WTC11 (cell line): ENCODE results near the gene TUBB2B. TPM values are rescaled to one million over a fixed set of nuclear protein-coding genes. Genes with fewer than 3 reads are reported as not detected.

Source experiments
- ATAC-seq: fragments of 200-7000 bp; cut with Tn5 transposase; 2 replicates; pipeline ENCODE4 v1.10.0; 2021; ENCODE audit warnings: mild to moderate bottlenecking, moderate library complexity
- CTCF ChIA-PET: fragments of 300-600 bp; sonication (Branson Sonifier 250); formaldehyde crosslinking; loops from one replicate; lab custom pipeline; 2021; ENCODE audit warnings: antibody characterized with exemption; lab: Charles Lee
- POLR2A ChIA-PET: fragments of 350-600 bp; sonication (Branson Sonifier 250); formaldehyde crosslinking; loops from one replicate; lab custom pipeline; 2021; ENCODE audit warnings: antibody characterized with exemption; lab: Charles Lee
- DNase-seq: peaks from one replicate; pipeline ENCODE4 v3.0.0; 2021; ENCODE audit warnings: low spot score
- H3K27ac Mint-ChIP-seq: 2 replicates; pipeline ENCODE4 v1.8.0; 2021; ENCODE audit warnings: mixed read lengths
- H3K27me3 Mint-ChIP-seq: 2 replicates; pipeline ENCODE4 v1.8.0; 2021; ENCODE audit warnings: low read depth, mild to moderate bottlenecking, moderate library complexity, mixed read lengths
- H3K36me3 Mint-ChIP-seq: 2 replicates; pipeline ENCODE4 v1.8.0; 2021; ENCODE audit warnings: mixed read lengths
- H3K4me1 Mint-ChIP-seq: 2 replicates; pipeline ENCODE4 v1.8.0; 2022; ENCODE audit warnings: mixed read lengths
- H3K4me3 Mint-ChIP-seq: 2 replicates; pipeline ENCODE4 v1.8.0; 2021; ENCODE audit warnings: mild to moderate bottlenecking, moderate library complexity, mixed read lengths
- H3K9me3 Mint-ChIP-seq: 2 replicates; pipeline ENCODE4 v1.8.0; 2021; ENCODE audit warnings: mixed read lengths
- ATF1 ChIP-seq: sonication (generic); formaldehyde crosslinking; IDR thresholded peaks from 2 replicates; pipeline ENCODE4 v1.8.1; 2023; ENCODE audit warnings: mild to moderate bottlenecking, moderate library complexity, missing genetic modification reagents
- CBFB ChIP-seq: sonication (generic); formaldehyde crosslinking; IDR thresholded peaks from 2 replicates; pipeline ENCODE4 v1.8.1; 2022; ENCODE audit warnings: mild to moderate bottlenecking, low read depth, missing genetic modification reagents
- CREM ChIP-seq: sonication (generic); formaldehyde crosslinking; IDR thresholded peaks from 2 replicates; pipeline ENCODE4 v1.8.1; 2022; ENCODE audit warnings: mild to moderate bottlenecking, missing genetic modification reagents, moderate library complexity
- FOXK1 ChIP-seq: sonication (generic); formaldehyde crosslinking; IDR thresholded peaks from 2 replicates; pipeline ENCODE4 v1.8.0; 2022; ENCODE audit warnings: mild to moderate bottlenecking, moderate library complexity, missing genetic modification reagents
- GRHL2 ChIP-seq: fragments of 250-450 bp; sonication (Bioruptor Pico); IDR thresholded peaks from 2 replicates; pipeline ENCODE4 v1.8.0; 2022; ENCODE audit warnings: mild to moderate bottlenecking, moderate library complexity; ENCODE audit not compliant: insufficient replicate concordance, severe bottlenecking
- MXD4 ChIP-seq: fragments of 250-450 bp; sonication (Bioruptor Pico); IDR thresholded peaks from 2 replicates; pipeline ENCODE4 v1.8.0; 2021; ENCODE audit warnings: mild to moderate bottlenecking, moderate library complexity, borderline replicate concordance
- RELA ChIP-seq: sonication (generic); formaldehyde crosslinking; IDR thresholded peaks from 2 replicates; pipeline ENCODE4 v1.8.1; 2022; ENCODE audit warnings: missing genetic modification reagents, mild to moderate bottlenecking, borderline replicate concordance
- TEAD4 ChIP-seq: sonication (generic); formaldehyde crosslinking; IDR thresholded peaks from 2 replicates; pipeline ENCODE4 v1.8.0; 2022; ENCODE audit warnings: mild to moderate bottlenecking, missing genetic modification reagents
- ZNF263 ChIP-seq: sonication (generic); formaldehyde crosslinking; IDR thresholded peaks from 2 replicates; pipeline ENCODE4 v1.8.1; 2022; ENCODE audit warnings: low read depth, mild to moderate bottlenecking, moderate library complexity, missing genetic modification reagents
- total RNA-seq: library from RNA; stranded (reverse); gene quantifications from 3 replicates; pipeline ENCODE4 v1.2.3, GENCODE V29; 2021
- TF ChIP-seq, protein P1 (sequence below): sonication (generic); formaldehyde crosslinking; IDR thresholded peaks from 2 replicates; pipeline ENCODE4 v1.8.0; 2022; ENCODE audit warnings: missing genetic modification reagents
- TF ChIP-seq, protein P2 (sequence below): fragments of 250-450 bp; sonication (Bioruptor Pico); IDR thresholded peaks from 2 replicates; pipeline ENCODE4 v1.8.0; 2021; ENCODE audit warnings: mild to moderate bottlenecking
- TF ChIP-seq, protein P3 (sequence below): fragments of 250-450 bp; sonication (Bioruptor Pico); conservative IDR thresholded peaks from 2 replicates; pipeline ENCODE4 v1.9.0; 2021; ENCODE audit warnings: mild to moderate bottlenecking
- TF ChIP-seq, protein P4 (sequence below): sonication (generic); formaldehyde crosslinking; IDR thresholded peaks from 2 replicates; pipeline ENCODE4 v1.8.1; 2023; ENCODE audit warnings: mild to moderate bottlenecking, missing genetic modification reagents, moderate library complexity
- TF ChIP-seq, protein P5 (sequence below): fragments of 250-450 bp; sonication (Bioruptor Pico); IDR thresholded peaks from 2 replicates; pipeline ENCODE4 v1.9.0; 2021; ENCODE audit warnings: mild to moderate bottlenecking
- TF ChIP-seq, protein P6 (sequence below): sonication (generic); formaldehyde crosslinking; IDR thresholded peaks from 2 replicates; pipeline ENCODE4 v1.8.1; 2022; ENCODE audit warnings: low read depth, mild to moderate bottlenecking, moderate library complexity, missing genetic modification reagents, borderline replicate concordance
- TF ChIP-seq, protein P7 (sequence below): sonication (generic); formaldehyde crosslinking; IDR thresholded peaks from 2 replicates; pipeline ENCODE4 v1.8.1; 2022; ENCODE audit warnings: mild to moderate bottlenecking, moderate library complexity, missing genetic modification reagents
- TF ChIP-seq, protein P8 (sequence below): sonication (generic); formaldehyde crosslinking; IDR thresholded peaks from 2 replicates; pipeline ENCODE4 v1.8.1; 2023; ENCODE audit warnings: mild to moderate bottlenecking, missing genetic modification reagents, borderline replicate concordance

Gene TUBB2B
- total RNA-seq, 1 experiment from 2014 or later, result 591 TPM

DNA sequence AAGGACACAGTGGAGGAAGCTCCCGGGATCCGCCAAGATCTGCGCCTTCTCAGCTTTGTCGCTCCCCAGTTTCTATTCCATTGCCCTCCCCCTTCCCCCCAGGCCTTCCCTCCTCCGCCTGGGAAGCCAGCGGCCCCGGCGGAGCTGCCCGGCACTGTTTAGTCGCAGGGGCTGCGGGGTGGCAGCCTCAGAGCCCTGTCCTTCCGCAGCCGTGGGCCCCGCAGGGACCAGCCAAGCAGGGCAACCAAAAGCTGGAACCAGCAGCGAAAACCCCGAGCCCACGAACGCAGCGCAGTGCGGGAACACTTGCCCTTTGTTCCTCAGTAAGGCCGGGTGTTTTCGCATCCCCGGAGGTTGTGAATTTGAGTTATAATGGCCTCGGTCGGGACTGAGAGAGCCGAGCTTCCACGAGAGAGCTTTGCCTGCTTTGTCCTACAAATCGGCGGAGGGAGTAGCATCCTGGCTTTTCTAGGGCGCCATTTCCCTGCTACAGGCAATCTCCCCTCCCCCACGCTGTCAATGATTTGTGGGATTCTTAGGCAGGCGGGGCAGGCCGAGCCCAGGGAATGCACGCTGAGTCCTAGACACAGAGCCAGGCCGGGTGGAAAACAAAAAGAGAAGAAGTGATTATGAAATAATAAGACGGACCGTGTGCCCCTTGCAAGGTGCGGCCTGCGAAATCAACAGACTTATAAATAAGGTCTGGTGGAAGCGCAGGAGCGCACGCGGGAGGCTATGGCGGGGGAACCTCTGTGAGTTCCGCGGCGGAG lies 4.0 kb upstream of the TUBB2B start:
- peaks cover 51% of the 10 kb centered on the region for H3K4me1 Mint-ChIP-seq
- DNase-seq (peak; percentile 70), ATAC-seq (peak; percentile 10)
- 0 out of 2 replicates have a peak, but pooled peaks cover 2% of the 10 kb centered on the region for H3K36me3 Mint-ChIP-seq
- peaks cover 23% of the 10 kb centered on the region for H3K27me3 Mint-ChIP-seq
- H3K9me3 Mint-ChIP-seq, result no peaks in the 10 kb centered on the region
- H3K27ac Mint-ChIP-seq, result peak overlapping the region; percentile 46
- H3K4me3 Mint-ChIP-seq, result peak overlapping the region; percentile 89
- POLR2A ChIA-PET, result interaction anchor here (0.6 to 3.1 kb wide), 3 partner anchors 22 to 73 kb away, joined by 3 to 24 read pairs (median 4); partner anchors contain the start of gene TUBB2A
- CTCF ChIA-PET, result interaction anchor here (0.8 to 5.2 kb wide), 8 partner anchors 9 to 74 kb away, joined by 3 to 65 read pairs (median 6); partner anchors contain the start of genes PSMG4 and TUBB2A
- TF ChIP-seq, protein P1, sequence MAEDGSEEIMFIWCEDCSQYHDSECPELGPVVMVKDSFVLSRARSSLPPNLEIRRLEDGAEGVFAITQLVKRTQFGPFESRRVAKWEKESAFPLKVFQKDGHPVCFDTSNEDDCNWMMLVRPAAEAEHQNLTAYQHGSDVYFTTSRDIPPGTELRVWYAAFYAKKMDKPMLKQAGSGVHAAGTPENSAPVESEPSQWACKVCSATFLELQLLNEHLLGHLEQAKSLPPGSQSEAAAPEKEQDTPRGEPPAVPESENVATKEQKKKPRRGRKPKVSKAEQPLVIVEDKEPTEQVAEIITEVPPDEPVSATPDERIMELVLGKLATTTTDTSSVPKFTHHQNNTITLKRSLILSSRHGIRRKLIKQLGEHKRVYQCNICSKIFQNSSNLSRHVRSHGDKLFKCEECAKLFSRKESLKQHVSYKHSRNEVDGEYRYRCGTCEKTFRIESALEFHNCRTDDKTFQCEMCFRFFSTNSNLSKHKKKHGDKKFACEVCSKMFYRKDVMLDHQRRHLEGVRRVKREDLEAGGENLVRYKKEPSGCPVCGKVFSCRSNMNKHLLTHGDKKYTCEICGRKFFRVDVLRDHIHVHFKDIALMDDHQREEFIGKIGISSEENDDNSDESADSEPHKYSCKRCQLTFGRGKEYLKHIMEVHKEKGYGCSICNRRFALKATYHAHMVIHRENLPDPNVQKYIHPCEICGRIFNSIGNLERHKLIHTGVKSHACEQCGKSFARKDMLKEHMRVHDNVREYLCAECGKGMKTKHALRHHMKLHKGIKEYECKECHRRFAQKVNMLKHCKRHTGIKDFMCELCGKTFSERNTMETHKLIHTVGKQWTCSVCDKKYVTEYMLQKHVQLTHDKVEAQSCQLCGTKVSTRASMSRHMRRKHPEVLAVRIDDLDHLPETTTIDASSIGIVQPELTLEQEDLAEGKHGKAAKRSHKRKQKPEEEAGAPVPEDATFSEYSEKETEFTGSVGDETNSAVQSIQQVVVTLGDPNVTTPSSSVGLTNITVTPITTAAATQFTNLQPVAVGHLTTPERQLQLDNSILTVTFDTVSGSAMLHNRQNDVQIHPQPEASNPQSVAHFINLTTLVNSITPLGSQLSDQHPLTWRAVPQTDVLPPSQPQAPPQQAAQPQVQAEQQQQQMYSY (CRISPR knock-in tag), result no peak
- no peak for TF ChIP-seq CBFB (CRISPR knock-in tag)
- TF ChIP-seq, protein P2, sequence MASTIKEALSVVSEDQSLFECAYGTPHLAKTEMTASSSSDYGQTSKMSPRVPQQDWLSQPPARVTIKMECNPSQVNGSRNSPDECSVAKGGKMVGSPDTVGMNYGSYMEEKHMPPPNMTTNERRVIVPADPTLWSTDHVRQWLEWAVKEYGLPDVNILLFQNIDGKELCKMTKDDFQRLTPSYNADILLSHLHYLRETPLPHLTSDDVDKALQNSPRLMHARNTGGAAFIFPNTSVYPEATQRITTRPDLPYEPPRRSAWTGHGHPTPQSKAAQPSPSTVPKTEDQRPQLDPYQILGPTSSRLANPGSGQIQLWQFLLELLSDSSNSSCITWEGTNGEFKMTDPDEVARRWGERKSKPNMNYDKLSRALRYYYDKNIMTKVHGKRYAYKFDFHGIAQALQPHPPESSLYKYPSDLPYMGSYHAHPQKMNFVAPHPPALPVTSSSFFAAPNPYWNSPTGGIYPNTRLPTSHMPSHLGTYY (CRISPR knock-in tag), result no peak
- no peak for TF ChIP-seq GRHL2 (CRISPR knock-in tag)
- TF ChIP-seq MXD4 (CRISPR knock-in tag), result no peak
- no peak for TF ChIP-seq RELA
- TF ChIP-seq ATF1 (CRISPR knock-in tag), result no peak
- TF ChIP-seq, protein P3, sequence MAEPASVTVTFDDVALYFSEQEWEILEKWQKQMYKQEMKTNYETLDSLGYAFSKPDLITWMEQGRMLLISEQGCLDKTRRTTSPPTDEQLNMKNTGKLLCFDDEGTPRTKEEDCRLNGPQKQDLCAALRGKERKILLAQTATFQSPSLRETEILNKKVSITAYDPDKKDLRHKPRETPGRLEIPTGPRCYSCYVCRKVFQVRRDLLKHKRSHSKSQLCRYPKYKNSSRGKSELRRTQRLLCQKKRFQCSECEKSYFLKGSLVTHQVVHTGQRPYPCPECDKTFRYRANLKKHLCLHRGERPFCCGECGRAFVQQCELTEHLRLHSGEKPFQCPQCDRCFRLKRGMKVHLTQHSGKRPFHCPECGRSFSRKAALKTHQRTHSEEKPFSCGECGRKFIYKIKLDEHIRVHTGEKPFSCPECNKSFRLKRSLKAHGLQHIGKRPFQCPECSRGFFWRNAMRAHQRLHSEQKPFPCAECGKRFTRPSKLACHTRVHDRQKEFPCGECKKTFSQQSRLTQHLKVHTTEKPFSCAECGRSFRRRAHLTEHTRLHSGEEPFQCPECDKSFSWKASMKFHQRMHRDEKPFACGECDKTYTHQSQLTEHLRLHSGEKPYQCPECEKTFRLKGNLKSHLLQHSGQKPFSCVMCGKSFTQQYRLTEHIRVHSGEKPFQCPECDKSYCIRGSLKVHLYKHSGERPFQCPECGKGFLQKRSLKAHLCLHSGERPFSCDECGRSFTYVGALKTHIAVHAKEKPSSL (CRISPR knock-in tag), result no peak
- TF ChIP-seq, protein P4, sequence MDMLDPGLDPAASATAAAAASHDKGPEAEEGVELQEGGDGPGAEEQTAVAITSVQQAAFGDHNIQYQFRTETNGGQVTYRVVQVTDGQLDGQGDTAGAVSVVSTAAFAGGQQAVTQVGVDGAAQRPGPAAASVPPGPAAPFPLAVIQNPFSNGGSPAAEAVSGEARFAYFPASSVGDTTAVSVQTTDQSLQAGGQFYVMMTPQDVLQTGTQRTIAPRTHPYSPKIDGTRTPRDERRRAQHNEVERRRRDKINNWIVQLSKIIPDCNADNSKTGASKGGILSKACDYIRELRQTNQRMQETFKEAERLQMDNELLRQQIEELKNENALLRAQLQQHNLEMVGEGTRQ, result no peak
- TF ChIP-seq, protein P5, sequence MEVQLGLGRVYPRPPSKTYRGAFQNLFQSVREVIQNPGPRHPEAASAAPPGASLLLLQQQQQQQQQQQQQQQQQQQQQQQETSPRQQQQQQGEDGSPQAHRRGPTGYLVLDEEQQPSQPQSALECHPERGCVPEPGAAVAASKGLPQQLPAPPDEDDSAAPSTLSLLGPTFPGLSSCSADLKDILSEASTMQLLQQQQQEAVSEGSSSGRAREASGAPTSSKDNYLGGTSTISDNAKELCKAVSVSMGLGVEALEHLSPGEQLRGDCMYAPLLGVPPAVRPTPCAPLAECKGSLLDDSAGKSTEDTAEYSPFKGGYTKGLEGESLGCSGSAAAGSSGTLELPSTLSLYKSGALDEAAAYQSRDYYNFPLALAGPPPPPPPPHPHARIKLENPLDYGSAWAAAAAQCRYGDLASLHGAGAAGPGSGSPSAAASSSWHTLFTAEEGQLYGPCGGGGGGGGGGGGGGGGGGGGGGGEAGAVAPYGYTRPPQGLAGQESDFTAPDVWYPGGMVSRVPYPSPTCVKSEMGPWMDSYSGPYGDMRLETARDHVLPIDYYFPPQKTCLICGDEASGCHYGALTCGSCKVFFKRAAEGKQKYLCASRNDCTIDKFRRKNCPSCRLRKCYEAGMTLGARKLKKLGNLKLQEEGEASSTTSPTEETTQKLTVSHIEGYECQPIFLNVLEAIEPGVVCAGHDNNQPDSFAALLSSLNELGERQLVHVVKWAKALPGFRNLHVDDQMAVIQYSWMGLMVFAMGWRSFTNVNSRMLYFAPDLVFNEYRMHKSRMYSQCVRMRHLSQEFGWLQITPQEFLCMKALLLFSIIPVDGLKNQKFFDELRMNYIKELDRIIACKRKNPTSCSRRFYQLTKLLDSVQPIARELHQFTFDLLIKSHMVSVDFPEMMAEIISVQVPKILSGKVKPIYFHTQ, result no peak
- no peak for TF ChIP-seq CREM (CRISPR knock-in tag)
- TF ChIP-seq TEAD4 (CRISPR knock-in tag), result no peak
- TF ChIP-seq, protein P6, sequence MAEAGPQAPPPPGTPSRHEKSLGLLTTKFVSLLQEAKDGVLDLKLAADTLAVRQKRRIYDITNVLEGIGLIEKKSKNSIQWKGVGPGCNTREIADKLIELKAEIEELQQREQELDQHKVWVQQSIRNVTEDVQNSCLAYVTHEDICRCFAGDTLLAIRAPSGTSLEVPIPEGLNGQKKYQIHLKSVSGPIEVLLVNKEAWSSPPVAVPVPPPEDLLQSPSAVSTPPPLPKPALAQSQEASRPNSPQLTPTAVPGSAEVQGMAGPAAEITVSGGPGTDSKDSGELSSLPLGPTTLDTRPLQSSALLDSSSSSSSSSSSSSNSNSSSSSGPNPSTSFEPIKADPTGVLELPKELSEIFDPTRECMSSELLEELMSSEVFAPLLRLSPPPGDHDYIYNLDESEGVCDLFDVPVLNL (CRISPR knock-in tag), result no peak
- TF ChIP-seq, protein P7, sequence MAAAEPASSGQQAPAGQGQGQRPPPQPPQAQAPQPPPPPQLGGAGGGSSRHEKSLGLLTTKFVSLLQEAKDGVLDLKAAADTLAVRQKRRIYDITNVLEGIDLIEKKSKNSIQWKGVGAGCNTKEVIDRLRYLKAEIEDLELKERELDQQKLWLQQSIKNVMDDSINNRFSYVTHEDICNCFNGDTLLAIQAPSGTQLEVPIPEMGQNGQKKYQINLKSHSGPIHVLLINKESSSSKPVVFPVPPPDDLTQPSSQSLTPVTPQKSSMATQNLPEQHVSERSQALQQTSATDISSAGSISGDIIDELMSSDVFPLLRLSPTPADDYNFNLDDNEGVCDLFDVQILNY (CRISPR knock-in tag), result peak; percentile 49; the same call in 1 of the 2 replicates
- TF ChIP-seq FOXK1 (CRISPR knock-in tag), result peak; percentile 61
- no peak for TF ChIP-seq ZNF263 (CRISPR knock-in tag)
- TF ChIP-seq, protein P8, sequence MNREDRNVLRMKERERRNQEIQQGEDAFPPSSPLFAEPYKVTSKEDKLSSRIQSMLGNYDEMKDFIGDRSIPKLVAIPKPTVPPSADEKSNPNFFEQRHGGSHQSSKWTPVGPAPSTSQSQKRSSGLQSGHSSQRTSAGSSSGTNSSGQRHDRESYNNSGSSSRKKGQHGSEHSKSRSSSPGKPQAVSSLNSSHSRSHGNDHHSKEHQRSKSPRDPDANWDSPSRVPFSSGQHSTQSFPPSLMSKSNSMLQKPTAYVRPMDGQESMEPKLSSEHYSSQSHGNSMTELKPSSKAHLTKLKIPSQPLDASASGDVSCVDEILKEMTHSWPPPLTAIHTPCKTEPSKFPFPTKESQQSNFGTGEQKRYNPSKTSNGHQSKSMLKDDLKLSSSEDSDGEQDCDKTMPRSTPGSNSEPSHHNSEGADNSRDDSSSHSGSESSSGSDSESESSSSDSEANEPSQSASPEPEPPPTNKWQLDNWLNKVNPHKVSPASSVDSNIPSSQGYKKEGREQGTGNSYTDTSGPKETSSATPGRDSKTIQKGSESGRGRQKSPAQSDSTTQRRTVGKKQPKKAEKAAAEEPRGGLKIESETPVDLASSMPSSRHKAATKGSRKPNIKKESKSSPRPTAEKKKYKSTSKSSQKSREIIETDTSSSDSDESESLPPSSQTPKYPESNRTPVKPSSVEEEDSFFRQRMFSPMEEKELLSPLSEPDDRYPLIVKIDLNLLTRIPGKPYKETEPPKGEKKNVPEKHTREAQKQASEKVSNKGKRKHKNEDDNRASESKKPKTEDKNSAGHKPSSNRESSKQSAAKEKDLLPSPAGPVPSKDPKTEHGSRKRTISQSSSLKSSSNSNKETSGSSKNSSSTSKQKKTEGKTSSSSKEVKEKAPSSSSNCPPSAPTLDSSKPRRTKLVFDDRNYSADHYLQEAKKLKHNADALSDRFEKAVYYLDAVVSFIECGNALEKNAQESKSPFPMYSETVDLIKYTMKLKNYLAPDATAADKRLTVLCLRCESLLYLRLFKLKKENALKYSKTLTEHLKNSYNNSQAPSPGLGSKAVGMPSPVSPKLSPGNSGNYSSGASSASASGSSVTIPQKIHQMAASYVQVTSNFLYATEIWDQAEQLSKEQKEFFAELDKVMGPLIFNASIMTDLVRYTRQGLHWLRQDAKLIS (CRISPR knock-in tag), result no peak
